Adrenal gland (tissue), 12 donors: ENCODE data around the gene CD300C. TPM values are rescaled to one million over a fixed set of nuclear protein-coding genes. Genes with fewer than 3 reads are reported as not detected.

ENCODE experiments used
- DNase-seq, 7 donors: peaks; one replicate each; pipeline ENCODE4 v3.0.0-alpha.2; 2019 to 2020
- H3K27ac ChIP-seq, 5 donors: fragments of 200-600 bp; sonication (generic) in 4 of 5; 1 replicate in 3 of 5; 2 replicates in 2 of 5; pipeline versions ENCODE4 v1.5.1 to v1.8.0; 2016 to 2020; ENCODE audit warnings: mild to moderate bottlenecking in 1 of 5
- H3K27me3 ChIP-seq: fragments of 200-600 bp; 2 replicates; pipeline ENCODE4 v1.8.0; 2021
- H3K36me3 ChIP-seq, 2 donors: fragments of 200-600 bp; replicated peaks in 1 of 2; 1 replicate in 1 of 2; 2 replicates in 1 of 2; pipeline versions ENCODE4 v1.5.1 to v1.8.0; 2018 to 2022
- H3K4me1 ChIP-seq, 2 donors: fragments of 200-600 bp; replicated peaks in 1 of 2; 1 replicate in 1 of 2; 2 replicates in 1 of 2; pipeline versions ENCODE4 v1.5.1 to v1.8.0; 2018 to 2021
- H3K4me3 ChIP-seq, 4 donors: fragments of 200-600 bp; sonication (generic) in 3 of 4; one replicate each; pipeline ENCODE4 v1.5.1; 2016 to 2018
- H3K9me3 ChIP-seq, 3 donors: fragments of 200-600 bp; sonication (generic) in 1 of 3; replicated peaks in 1 of 3; 1 replicate in 2 of 3; 2 replicates in 1 of 3; pipeline versions ENCODE4 v1.5.1 to v1.8.0; 2016 to 2021
- CTCF ChIP-seq, 6 experiments: fragments of 450-650 bp in 4 of 6; fragments of 200-600 bp in 2 of 6; sonication (generic) in 1 of 6; IDR thresholded peaks; 1 replicate in 5 of 6; 2 replicates in 1 of 6; pipeline versions ENCODE4 v1.5.1 to v1.8.0; 2016 to 2021; ENCODE audit warnings: antibody characterized with exemption in 6 of 6, mild to moderate bottlenecking in 2 of 6, moderate library complexity in 1 of 6
- POLR2A ChIP-seq, 2 donors: fragments of 450-650 bp; IDR thresholded peaks; one replicate each; pipeline ENCODE4 v1.6.1; 2017; ENCODE audit warnings: antibody characterized with exemption in 2 of 2, mild to moderate bottlenecking in 2 of 2, moderate library complexity in 1 of 2
- WGBS, 4 donors: extraction: QIAGEN DNeasy Blood & Tissue Kit in 2 of 4; methylation state at CpG; one replicate each; pipeline versions ENCODE4 v1.1.5 to v1.1.7; 2013 to 2017; 5-methylcytosine and 5-hydroxymethylcytosine counted together
- intact Hi-C, 2 donors: fragments of 100-400 bp; cut with DNase I; formaldehyde crosslinking; loops; one replicate each; pipeline versions ENCODE4 v1.14.1 to v1.15.0; 2022 to 2023
- polyA plus RNA-seq, 3 donors: library from polyadenylated mRNA; stranded (reverse); fragments of 200-250 nt in 2 of 3; fragments of 350-450 nt in 1 of 3; fragmentation: Illumina TruSeq in 1 of 3; extraction: RNeasy Lipid Tissue Mini Kit (QIAGEN cat#74804) in 1 of 3; gene quantifications; one replicate each; pipeline ENCODE4 v1.2.3, GENCODE V29; 2013 to 2014
- total RNA-seq, 9 donors: library from RNA; depleted of rRNA in 4 of 9; stranded (reverse); fragments of >200 nt in 4 of 9; fragments of 120-200 nt in 1 of 9; fragmentation: NEBNext Ultra II Directional in 1 of 9; extraction: Animal tissue kit (Norgen Biotek cat#: 25700) in 1 of 9; gene quantifications; one replicate each; pipeline versions ENCODE4 v1.1.0 to v1.2.4, GENCODE V29; 2013 to 2023
- donor health status: healthy with polysubstance abuse.
- donor health status: Bipolar disorder and iron deficiency.
- donor health status: DM: yes; HTN: yes; CAD: no.
- donor health status: DM: no; HTN: no; CAD: no.
- donor health status: DM: no; HTN: no; CAD: no.
- donor health status: DM: yes; HTN: yes; CAD: no.

The CD300C gene
- total and polyA plus RNA-seq, 12 donors: 0.22 to 4.5 (median 2.3) TPM; not detected in 1

DNA sequence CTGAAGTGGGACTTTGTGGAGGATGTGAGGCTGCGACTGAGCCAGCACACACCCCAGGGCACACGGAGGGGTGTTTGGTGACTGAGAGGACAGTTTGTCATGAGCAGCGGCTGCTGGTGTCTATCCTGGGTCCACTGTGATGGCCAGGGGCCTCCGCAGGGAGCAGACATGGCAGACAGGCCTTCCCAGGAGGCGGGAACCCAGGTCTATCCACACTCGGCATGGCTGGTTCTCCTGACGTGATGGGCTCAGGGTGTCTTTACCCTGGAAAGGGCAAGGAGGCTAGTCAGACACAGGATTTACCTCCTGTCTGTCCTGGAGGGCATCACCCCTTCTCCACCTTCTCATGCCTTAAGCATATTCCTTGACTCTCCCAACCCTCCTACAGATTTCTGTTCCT, 671 bp upstream of the CD300C start:
- peak overlapping the region in 1 of 5 donors; percentile 72 for H3K27ac ChIP-seq
- no peaks in the 10 kb centered on the region for H3K9me3 ChIP-seq
- H3K27me3 ChIP-seq: no peaks in the 10 kb centered on the region
- H3K4me1 ChIP-seq: no peaks in the 10 kb centered on the region
- H3K4me3 ChIP-seq: no peak overlapping the region
- no peak for DNase-seq
- TF ChIP-seq POLR2A (IDR thresholded peaks at IDR 0.05) (no peak), CTCF (IDR thresholded peaks at IDR 0.05) (no peak)
- 63 to 86% (median 74%) methylated on average over 2 to 7 of the region's 7 CpGs for WGBS, 4 donors
- intact Hi-C loops: no loop called here
- H3K36me3 ChIP-seq: no peaks in the 10 kb centered on the region

DNA sequence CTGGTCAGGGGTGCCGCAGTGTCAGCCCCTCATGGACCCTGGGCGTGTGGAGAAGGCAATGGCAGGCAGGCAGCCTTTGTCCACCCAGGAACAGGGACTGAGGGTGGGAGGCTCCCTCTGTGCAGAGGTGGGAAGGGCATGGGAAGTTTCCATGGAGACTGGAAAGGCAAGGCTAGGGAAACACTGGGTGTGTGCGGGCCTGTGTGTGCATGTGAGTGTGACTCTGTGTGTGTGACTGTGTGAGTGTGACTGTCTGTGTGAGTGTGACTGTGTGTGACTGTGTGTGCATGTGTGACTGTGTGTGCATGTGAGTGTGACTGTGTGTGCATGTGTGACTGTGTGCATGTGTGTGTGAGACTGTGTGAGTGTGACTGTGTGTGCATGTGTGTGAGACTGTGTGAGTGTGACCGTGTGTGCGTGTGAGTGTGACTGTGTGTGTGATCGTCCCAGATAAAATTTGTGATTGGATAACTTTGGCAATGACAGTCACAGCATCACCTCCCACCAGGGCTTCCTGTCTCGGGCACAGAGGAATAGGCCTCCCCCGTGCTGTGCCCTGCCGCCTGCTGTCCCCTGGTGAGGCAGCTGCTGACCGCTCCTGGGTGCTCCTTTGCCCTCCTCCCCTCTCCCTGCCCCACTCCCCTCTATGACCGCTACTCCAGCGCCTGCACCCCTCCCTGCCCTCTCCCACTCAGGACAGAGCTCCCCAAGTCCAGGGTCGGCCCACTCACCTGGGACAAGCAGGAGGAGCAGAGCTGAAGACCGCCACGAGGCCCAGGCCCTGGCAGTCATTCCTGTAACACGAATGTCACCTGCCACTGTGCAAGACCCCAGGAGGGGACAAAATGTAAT, 698 bp downstream of the CD300C start:
- Histone ChIP-seq H3K9me3 (no peaks in the 10 kb centered on the region), H3K27me3 (no peaks in the 10 kb centered on the region), H3K4me3 (peak overlapping the region in 1 of 4 donors; percentile 7), H3K36me3 (no peaks in the 10 kb centered on the region), H3K4me1 (no peaks in the 10 kb centered on the region), H3K27ac (peak overlapping the region in 2 of 5 donors; percentile 8 to 72)
- intact Hi-C loops: no loop called here
- TF ChIP-seq CTCF (IDR thresholded peaks at IDR 0.05) (no peak), POLR2A (IDR thresholded peaks at IDR 0.05) (no peak)
- no peak for DNase-seq
- 72 to 79% (median 76%) methylated on average over 14 to 16 of the region's 16 CpGs for WGBS, 4 donors

GRCh38 chr17:74543891-74544760, 1.8 kb downstream of the CD300C start:
- no peaks in the 10 kb centered on the region for H3K36me3 ChIP-seq
- no peak overlapping the region for H3K4me3 ChIP-seq
- H3K9me3 ChIP-seq: no peaks in the 10 kb centered on the region
- TF ChIP-seq CTCF (IDR thresholded peaks at IDR 0.05) (no peak), POLR2A (IDR thresholded peaks at IDR 0.05) (no peak)
- WGBS, 4 donors: 74 to 90% (median 79%) methylated on average over 11 to 18 of the region's 18 CpGs
- intact Hi-C loops: no loop called here
- H3K27ac ChIP-seq: no peak overlapping the region
- DNase-seq: no peak
- no peaks in the 10 kb centered on the region for H3K27me3 ChIP-seq
- no peaks in the 10 kb centered on the region for H3K4me1 ChIP-seq

- TF ChIP-seq CTCF (IDR thresholded peaks at IDR 0.05) (no peak), POLR2A (IDR thresholded peaks at IDR 0.05) (no peak)
- no peaks in the 10 kb centered on the region for H3K9me3 ChIP-seq
- H3K36me3 ChIP-seq: no peaks in the 10 kb centered on the region
- intact Hi-C loops: no loop called here
- WGBS, 4 donors: 74 to 79% (median 77%) methylated on average over 14 of the region's 14 CpGs
- no peak overlapping the region for H3K4me3 ChIP-seq
- DNase-seq: no peak
- no peaks in the 10 kb centered on the region for H3K4me1 ChIP-seq
- H3K27ac ChIP-seq: no peak overlapping the region
- no peaks in the 10 kb centered on the region for H3K27me3 ChIP-seq
Measured at GRCh38 chr17:74543406-74543805, 2.5 kb downstream of the CD300C start.
